Glomerular visceral epithelial cell (primary cell): Measurements from ENCODE around the gene HIBADH.
A peak's percentile ranks its signal among the peaks of the same experiment; 100 is the strongest.
"Not testable (repeated sequence)": the region's sequence is repeated elsewhere in the genome, so short reads cannot be mapped to it uniquely, and the experiment has no call there.

Experiments used
- DNase-seq: peaks from one replicate; pipeline ENCODE4 v3.0.0-alpha.2; 2016; ENCODE audit errors: extremely low spot score

The HIBADH gene

GRCh38 chr7:27601217-27601616 lies 61.5 kb downstream of the HIBADH start:
- DNase-seq = no peak

- no peak for DNase-seq
Observed at GRCh38 chr7:27600247-27600646, 62.4 kb downstream of the HIBADH start.

GRCh38 chr7:27595009-27595408 lies 67.7 kb downstream of the HIBADH start:
- DNase-seq = no peak

DNA sequence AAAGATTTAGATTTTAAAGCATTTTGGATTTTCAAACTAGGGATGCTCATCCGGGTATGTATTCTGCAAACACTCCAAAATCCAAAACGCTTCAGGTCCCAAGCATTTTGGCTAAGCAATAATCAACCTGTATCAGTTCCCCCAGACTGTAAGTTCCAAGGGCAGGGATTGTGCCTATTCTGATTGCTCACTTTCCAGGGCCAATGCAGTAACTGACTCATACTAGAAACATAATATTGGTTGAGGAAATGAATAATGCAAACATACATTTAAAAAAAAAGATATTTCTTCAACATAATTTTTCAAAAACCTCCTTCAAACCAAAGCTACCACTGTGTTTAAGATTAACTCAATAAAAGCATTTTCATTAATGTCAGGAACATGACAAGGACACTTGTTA lies 69.5 kb downstream of the HIBADH start:
- DNase-seq = no peak

GRCh38 chr7:27590416-27590815 lies 72.3 kb downstream of the HIBADH start:
- no peak for DNase-seq

GRCh38 chr7:27587429-27587828 lies 75.3 kb downstream of the HIBADH start:
- no peak for DNase-seq

DNA sequence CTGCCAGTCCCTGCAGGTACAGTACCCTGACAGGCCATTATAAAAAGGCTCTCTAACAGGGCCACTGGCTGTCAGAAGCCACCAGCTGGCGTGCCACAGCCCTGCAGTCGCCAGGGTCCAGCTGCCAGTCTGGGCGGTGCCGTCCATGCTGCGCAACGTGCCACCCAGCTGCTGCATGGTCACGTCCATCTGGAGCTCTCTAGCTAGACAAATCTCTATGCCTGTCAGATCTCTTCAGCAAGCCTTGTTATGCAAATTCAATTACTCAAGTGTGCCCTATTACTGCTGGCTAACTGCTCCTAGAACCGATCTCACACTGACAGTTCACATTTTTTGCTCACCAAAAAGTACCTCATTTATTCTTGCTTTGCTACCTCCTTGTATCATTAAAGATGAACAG lies 75.9 kb downstream of the HIBADH start:
- no peak for DNase-seq

- no peak for DNase-seq
Observed at GRCh38 chr7:27585781-27586447, 76.8 kb downstream of the HIBADH start.

GRCh38 chr7:27581906-27582305 lies 80.8 kb downstream of the HIBADH start:
- DNase-seq = no peak

GRCh38 chr7:27581119-27581518 lies 81.6 kb downstream of the HIBADH start:
- no peak for DNase-seq

DNA sequence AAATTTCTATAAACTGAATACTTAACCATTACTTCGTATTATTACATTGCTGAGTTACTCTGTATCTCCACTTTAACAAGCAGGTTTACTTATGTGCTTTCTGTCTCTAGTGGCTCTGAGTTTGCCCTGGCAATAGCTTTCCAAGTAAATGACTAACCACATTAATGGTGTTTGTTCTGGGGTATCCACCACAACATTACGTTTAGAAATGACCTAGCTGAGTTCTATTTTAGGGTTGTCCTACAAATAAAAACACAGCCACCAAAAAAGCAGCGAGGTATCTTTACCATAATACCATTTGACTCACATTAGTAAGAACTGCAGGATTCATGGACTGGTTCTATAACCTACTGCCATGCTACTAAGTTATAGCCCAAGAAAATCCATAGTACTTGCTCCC lies 83.1 kb downstream of the HIBADH start:
- DNase-seq = no peak

DNA sequence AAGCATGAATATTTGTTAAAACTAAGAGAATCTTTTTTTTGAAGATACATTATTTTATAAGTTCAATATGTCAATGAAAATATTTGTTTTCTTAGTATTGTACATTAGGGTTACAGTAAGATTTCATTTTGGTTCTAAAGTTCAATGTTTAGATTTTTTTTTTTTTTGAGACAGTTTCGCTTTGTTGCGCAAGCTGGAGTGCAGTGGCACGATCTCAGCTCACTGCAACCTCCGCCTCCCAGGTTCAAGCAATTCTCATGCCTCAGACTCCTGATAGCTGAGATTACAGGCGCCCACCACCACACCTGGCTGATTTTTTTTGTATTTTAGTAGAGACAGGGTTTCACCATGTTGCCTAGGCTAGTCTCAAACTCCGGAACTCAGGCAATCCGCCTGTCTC lies 84.5 kb downstream of the HIBADH start:
- DNase-seq = not testable (repeated sequence)

DNA sequence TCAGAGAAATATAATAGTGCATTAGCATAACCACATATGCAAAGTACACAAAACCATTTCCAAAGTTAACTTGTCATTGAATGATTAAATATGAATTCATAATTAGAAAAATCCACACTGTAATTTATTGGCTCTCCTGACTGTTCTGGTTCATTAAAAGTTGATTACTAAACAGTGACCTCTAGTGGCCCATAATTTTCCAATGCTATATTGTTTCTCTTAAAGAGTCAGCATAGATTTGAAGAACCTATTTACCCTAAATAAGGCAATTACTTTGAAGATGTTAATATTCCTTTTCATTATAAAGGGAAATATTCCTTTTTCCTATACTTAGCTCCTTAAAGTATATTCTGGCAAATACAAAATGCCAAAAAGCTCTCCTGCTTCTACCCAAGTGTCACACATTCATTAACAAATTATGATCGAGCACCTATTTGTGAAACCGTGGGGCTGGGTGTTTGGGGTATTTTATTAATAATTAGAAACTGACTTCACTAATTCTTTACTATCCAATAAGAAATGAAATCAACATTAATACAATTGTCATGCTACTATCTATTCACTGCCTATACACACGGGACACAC lies 86.2 kb downstream of the HIBADH start:
- peak; percentile 16 for DNase-seq

DNA sequence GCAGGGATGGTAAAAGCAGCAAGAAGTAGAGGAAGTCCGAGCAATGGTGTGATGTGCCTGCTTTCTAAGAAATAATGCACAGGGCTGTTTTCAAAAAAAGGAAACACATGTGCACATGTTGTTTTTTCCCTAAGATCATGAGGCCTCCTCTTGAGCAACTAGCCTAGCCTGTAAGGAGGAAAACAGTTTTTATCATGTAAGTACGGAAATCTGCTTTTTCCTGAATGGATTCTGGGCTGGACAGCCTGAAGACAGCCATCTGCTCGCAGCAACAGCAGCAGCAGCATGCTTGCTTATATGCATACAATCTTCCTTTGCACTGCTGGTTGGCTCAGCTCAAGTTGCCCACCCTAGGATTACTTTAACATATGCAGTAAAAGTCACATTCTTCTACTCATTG lies 87.1 kb downstream of the HIBADH start:
- DNase-seq = no peak

- DNase-seq = no peak
Observed at GRCh38 chr7:27569106-27569505, 93.6 kb downstream of the HIBADH start.

DNA sequence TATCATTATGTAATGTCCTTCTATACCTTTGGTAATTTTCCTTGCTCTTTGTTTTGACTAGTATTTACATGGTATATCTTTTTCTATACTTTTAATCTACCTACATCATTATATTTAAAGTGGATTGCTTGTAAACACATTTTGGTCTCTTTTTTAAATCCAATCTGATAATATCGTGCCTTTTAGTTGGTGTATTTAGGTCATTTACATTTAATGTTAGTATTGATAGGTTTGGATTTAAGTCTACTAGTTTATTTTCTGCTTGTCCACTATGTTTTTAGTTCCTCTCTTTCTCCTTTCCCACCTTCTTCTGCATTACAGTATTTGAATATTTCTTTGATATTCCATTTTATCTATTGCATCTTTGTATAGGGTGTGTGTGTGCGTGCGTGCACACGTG lies 95.4 kb downstream of the HIBADH start:
- no peak for DNase-seq

DNA sequence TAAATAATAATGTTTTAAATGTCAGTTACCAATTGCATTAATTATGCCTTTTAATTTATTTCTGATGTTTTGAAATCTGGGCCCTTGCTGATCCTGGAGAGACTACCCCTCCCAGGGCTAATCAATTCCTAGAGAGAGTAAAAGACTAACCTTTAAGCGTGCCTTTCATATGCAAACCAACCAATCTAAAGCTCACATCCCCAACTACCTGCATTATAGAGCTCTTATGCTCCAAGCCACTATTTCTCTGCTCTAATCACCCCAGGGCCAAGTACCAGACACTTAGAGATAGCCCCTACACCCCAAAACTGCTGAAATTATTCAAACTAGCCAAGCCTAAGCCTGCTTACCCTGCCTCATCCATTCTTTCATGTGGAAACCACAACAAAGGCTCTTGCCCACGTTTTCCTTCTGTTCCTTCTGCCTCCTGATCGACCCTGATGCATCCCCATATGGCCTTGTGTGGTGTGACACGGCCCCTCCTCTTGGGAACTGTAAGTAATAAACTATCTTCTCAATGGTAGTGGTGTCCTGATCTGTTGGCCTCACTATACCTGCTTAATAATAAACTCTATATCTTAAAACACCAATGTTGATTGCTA lies 97.7 kb downstream of the HIBADH start:
- DNase-seq = no peak

GRCh38 chr7:27560706-27561235 lies 101.9 kb downstream of the HIBADH start:
- peak; percentile 10 for DNase-seq

- no peak for DNase-seq
Observed at GRCh38 chr7:27555670-27556069, 107.0 kb downstream of the HIBADH start.

- DNase-seq = no peak
Observed at GRCh38 chr7:27554826-27555225, 107.9 kb downstream of the HIBADH start.

DNA sequence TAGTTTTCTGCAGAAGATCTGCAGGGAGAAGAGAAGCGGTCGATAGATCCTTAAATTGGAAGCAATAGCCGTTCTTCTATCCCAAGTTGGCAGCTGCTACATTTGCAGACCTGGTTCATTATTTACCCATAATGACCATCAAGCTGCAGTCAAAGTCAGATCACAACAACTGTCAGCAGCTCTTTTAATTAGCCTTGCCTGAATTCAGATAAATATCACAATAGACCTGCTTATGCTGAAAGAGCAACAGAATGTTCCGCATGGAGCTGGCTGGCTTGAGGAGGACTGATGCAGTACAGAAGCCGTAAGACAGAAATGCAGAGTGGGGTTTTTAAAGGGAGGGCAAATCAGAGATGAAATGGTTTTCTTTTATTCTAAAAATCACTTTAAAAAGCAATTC lies 109.4 kb downstream of the HIBADH start:
- DNase-seq = no peak

DNA sequence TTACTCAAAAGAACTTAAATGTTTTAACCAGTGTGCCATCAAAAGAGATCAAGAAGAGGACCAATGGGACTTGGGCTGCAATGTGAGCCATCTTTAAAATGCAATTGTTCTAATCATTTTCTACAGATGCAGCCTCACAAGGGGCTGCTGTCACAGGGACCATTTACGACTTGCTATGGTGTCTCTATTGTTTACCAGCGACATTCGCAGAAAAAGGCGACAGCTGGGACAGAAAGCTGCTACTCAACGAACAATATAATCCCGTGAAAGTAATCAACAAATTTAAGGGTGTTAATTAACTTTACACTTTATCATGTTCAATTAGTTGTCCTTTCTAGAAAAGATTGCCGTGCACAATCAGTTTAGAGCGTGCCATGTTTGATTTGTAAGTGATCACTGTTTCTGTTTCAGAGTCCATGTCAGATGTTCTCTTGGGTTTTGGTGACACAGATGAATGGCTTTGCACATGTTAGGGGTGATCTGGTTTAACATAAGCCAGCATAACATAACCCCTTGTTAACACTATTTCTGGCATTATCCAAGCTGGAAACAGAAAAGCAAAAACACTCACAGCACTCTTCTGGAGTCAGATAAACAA lies 110.8 kb downstream of the HIBADH start:
- DNase-seq = no peak

DNA sequence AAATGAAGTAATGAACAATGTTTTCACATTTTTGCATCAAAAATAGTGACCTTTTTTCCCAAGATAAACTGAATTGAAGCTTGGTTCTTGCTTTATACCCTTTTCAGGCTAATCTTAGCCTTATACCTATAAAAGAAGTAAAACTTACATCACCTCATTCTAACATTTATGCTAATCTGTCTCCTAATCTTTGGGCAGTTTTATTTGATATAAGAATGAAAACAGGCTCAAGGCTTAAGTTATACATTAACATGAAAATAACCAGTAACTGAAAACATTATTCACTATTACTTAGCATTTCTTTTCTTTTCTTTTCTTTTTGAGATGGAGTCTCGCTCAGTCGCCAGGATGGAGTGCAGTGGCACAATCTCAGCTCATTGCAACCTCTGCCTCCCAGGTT lies 113.1 kb downstream of the HIBADH start:
- no peak for DNase-seq
